ENCODE data around the gene WASHC1.
"Not testable (repeated sequence)": the region's sequence is repeated elsewhere in the genome, so short reads cannot be mapped to it uniquely, and the experiment has no call there.

The WASHC1 gene

GRCh38 chr9:29356-29755, at the start of gene WASHC1:
Gene WASHC1 (minus strand): TSS chr9:29456. CDS start chr9:24999, 4,457 bp downstream.
- not testable (repeated sequence) for DNase-seq (ENCODE audit: low spot score)

GRCh38 chr9:78333-78732, 49.1 kb upstream of the WASHC1 start:
- DNase-seq (ENCODE audit: low spot score), result not testable (repeated sequence)

- not testable (repeated sequence) for DNase-seq (ENCODE audit: low spot score)
Observed at GRCh38 chr9:76389-76788, 47.1 kb upstream of the WASHC1 start.

- DNase-seq (ENCODE audit: low spot score), result not testable (repeated sequence)
Observed at GRCh38 chr9:73900-74525, 44.8 kb upstream of the WASHC1 start.

- DNase-seq (ENCODE audit: low spot score), result not testable (repeated sequence)
Observed at GRCh38 chr9:73076-73899, 44.0 kb upstream of the WASHC1 start.

- DNase-seq (ENCODE audit: low spot score), result not testable (repeated sequence)
Observed at GRCh38 chr9:63031-63629, 33.9 kb upstream of the WASHC1 start.

- DNase-seq (ENCODE audit: low spot score), result not testable (repeated sequence)
Observed at GRCh38 chr9:52678-53077, 23.4 kb upstream of the WASHC1 start.

- not testable (repeated sequence) for DNase-seq (ENCODE audit: low spot score)
Observed at GRCh38 chr9:48190-48842, 19.1 kb upstream of the WASHC1 start.

GRCh38 chr9:46639-47271, 17.5 kb upstream of the WASHC1 start:
- DNase-seq (ENCODE audit: low spot score), result not testable (repeated sequence)

- DNase-seq (ENCODE audit: low spot score), result not testable (repeated sequence)
Observed at GRCh38 chr9:46164-46563, 16.9 kb upstream of the WASHC1 start.

- DNase-seq (ENCODE audit: low spot score), result not testable (repeated sequence)
Observed at GRCh38 chr9:45180-45878, 16.1 kb upstream of the WASHC1 start.

- DNase-seq (ENCODE audit: low spot score), result not testable (repeated sequence)
Observed at GRCh38 chr9:44416-44815, 15.2 kb upstream of the WASHC1 start.

- not testable (repeated sequence) for DNase-seq (ENCODE audit: low spot score)
Observed at GRCh38 chr9:43636-44035, 14.4 kb upstream of the WASHC1 start.

- not testable (repeated sequence) for DNase-seq (ENCODE audit: low spot score)
Observed at GRCh38 chr9:43116-43515, 13.9 kb upstream of the WASHC1 start.

GRCh38 chr9:41819-42218, 12.6 kb upstream of the WASHC1 start:
- not testable (repeated sequence) for DNase-seq (ENCODE audit: low spot score)

- DNase-seq (ENCODE audit: low spot score), result not testable (repeated sequence)
Observed at GRCh38 chr9:41261-41676, 12.0 kb upstream of the WASHC1 start.

GRCh38 chr9:32308-32707, 3.1 kb upstream of the WASHC1 start:
- DNase-seq (ENCODE audit: low spot score), result not testable (repeated sequence)

- not testable (repeated sequence) for DNase-seq (ENCODE audit: low spot score)
Observed at GRCh38 chr9:28775-29174, 481 bp downstream of the WASHC1 start.

- DNase-seq (ENCODE audit: low spot score), result not testable (repeated sequence)
Observed at GRCh38 chr9:21621-22020, 7.6 kb downstream of the WASHC1 start.

GRCh38 chr9:16875-17274, 12.4 kb downstream of the WASHC1 start:
- DNase-seq (ENCODE audit: low spot score), result not testable (repeated sequence)
